HG03139 (cell line): ENCODE measurements around the gene CAPN2.

Source experiments
- ATAC-seq: cut with Tn5 transposase; IDR thresholded peaks from one replicate; pipeline ENCODE4 v1.9.1; 2021; ENCODE audit not compliant: unreplicated experiment

The CAPN2 gene

DNA sequence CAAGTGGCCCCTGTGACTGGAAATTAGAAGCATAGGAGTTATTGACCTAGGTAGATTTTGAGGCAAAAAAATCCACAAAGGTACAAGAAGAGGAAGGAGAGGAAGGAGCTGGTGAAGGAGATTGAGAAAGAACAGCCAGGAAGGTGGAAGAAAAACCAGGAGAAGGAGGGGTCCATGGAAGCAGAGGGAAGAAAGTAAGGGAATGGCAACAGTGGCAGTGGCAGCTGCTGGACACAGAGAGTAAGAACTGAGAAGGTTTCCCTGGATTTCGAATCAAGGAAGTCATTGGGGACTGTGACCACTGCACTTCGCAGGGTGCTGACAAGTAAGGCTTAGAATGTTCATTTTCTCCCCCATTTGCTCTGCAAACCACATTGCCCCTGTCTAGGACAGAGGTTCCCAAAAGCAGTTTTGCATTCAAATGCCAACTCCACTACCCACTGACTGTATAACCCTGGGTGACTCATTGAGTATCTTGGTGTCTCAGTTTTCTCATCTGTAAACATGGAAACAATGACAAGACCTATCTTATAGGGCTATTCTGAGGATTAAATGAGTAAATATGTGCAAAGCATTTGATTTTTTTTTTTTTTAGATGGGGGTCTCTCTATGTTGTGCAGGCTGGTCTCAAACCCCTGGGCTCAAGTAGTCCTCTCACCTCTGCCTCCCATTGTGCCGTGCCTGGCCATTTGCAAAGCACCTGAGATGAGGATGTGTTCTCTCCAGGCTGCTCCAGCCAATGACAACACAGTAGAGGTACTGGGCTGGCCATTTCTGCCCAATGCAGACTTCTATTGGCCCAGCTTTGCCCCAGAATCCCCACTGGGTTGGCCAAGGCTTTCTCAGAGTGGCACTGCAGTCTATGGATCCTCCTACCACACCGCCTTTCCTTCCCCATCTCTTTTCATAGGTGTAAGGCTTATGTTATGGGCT is 9.3 kb upstream of the CAPN2 start:
- no peak for ATAC-seq

DNA sequence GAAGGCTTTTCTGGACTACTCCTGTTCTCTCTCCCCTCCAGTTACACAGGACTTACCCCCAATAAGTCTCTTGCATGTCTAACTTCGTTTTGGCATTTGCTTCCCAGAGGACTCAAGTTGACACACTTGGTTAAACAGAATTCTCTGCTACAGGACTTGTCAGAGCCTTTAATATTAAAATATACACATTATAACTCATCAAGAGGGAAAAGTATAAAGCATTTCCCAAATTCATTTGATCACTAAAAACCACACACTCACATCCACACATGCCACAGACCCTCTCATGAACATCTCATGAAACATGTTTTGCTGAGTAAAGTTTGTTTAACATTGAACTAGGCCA is 8.7 kb upstream of the CAPN2 start:
- ATAC-seq: no peak

- ATAC-seq: no peak
Measured at GRCh38 chr1:223704921-223705878, 7.1 kb upstream of the CAPN2 start.

DNA sequence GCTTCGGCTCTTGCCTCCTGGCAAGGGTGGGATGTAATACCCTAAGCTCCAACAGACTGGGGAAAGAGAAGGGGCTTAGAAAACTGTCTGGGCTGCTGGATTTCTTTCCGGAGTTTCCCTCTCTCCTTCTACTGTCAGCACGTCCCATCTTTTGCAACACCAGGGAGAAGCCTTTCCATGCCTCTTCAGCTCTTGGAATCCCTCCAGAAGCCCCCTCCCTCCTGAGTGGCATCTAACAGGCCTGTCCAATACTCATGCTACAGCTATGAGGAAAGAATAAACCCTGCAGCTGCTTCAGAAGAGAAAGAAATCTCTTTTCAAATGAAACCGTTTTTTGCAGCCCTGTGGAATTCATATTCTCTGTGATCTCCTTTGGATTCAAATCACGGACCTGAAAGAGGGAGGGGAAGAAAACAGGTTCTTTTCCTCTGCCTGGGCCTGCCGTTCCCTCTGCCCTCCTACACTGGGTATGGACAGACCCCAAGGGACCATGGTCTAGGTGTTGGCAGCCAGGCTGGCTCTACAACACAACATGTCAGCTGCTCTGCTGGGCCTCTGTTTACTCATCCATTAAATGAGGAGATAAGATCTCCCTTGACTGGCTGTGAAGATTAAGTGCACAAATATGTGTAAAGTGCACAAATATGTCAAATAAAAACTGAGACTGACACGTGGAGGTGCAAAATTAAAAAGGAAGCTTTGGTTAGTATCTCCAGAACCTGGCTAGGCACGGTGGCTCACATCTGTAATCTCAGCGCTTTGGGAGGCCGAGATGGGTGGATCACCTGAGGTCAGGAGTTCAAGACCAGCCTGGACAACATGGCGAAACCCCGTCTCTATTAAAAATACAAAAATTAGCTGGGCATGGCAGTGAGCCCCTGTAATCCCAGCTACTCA is 6.0 kb upstream of the CAPN2 start:
- ATAC-seq: no peak

GRCh38 chr1:223707256-223708000 is 4.9 kb upstream of the CAPN2 start:
- no peak for ATAC-seq

DNA sequence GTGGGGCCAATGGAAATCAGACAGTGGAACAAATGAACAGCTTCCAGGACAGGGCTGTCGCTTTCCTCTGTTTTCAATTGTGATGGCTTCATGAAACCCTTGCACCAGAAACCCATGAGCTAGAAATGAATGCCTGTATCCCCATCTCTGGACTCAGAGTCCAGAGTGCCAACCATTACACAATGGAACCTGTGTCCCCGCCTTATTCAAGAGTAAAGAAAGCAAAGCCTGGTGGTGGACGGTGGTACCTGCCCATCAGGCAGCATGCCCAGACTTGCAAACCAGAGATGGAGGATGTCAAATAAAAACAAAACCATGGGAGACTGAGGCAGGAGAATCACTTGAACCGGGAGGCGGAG is 4.4 kb upstream of the CAPN2 start:
- ATAC-seq: no peak

- ATAC-seq: no peak
Measured at GRCh38 chr1:223708651-223709268, 3.6 kb upstream of the CAPN2 start.

- no peak for ATAC-seq
Measured at GRCh38 chr1:223709598-223709997, 2.7 kb upstream of the CAPN2 start.

GRCh38 chr1:223710179-223711133 is 1.9 kb upstream of the CAPN2 start:
- ATAC-seq: no peak

- no peak for ATAC-seq
Measured at GRCh38 chr1:223711173-223711572, 1.2 kb upstream of the CAPN2 start.

GRCh38 chr1:223711747-223712193 is 569 bp upstream of the CAPN2 start:
- no peak for ATAC-seq

- ATAC-seq: peak; percentile 28
Measured at GRCh38 chr1:223712850-223713474, 623 bp downstream of the CAPN2 start.

DNA sequence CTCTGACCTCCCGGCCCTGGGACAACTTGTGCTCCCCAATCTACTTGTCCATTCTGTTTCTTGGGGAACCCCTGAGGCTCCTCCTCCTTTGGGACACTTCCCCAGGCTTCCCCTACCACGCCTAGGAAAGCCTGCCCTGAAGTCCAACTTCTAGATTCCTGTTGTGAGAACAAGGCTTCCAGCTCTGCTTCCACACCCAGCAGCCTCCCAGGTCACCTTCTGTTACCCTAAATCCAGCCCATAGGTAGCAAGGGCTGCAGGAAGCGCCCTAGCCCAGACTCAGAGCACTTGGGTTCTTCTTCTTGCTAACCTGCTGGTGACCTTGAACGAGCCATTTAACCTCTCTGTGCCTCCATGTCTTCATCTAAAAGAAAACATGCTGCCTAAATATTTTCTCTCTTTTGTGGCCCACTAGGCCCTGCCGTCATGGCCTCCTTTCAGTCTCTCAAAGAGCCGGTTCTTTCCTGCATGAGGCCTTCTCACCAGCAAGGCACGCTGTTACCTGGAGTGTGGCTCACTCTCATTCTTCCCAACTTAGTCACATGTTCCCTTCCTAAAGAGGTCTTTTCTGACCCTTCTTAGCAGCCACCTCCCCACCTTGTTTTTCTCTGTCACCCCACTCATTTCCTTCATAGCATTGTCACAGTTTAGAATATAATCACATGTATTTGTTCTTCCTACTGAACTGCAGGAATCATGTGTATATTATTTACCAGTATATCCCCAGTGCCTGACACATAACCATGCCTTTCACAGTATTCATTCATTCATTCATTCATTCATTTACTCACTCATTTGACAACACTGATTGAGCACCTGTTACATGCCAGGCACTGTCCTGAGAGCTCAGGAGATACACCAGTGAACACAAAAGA is 1.4 kb downstream of the CAPN2 start:
- ATAC-seq: no peak

GRCh38 chr1:223714421-223714724 is 2.0 kb downstream of the CAPN2 start:
- no peak for ATAC-seq

DNA sequence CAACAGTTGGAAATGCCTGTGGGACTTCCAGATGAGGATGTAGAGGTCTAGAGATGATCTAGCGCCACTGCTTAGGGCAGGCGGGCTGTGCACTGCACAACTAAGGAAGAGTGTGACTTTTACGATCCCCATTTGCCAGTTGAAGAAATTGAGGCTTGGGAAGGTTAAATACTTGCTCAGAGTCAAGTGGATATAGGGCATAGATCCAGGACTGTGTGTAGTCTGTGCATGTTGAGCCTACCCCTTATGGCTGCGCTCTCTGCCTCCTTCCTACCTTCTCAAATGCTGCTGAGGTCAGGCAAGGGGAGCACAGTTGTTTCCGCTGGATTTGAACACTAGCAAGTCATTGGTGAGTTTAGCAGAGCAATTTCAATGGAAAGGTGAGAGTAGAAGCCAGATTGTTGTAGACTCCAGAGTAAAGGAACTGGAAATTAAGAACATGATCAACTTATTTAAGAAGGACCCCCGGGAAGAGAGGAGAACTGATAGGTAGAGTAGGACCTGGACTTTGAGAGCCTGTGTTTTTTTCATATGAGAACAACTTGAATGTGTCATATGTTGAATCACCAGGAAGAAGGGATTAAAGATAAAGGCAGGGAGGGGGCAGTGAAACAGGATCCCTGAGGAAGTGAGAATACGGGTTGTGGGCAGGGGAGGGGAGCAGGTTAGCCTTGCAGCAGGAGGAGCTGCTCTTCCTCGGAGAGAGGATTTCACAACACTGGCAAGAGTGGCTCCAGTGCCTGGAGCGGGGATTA is 2.7 kb downstream of the CAPN2 start:
- no peak for ATAC-seq

DNA sequence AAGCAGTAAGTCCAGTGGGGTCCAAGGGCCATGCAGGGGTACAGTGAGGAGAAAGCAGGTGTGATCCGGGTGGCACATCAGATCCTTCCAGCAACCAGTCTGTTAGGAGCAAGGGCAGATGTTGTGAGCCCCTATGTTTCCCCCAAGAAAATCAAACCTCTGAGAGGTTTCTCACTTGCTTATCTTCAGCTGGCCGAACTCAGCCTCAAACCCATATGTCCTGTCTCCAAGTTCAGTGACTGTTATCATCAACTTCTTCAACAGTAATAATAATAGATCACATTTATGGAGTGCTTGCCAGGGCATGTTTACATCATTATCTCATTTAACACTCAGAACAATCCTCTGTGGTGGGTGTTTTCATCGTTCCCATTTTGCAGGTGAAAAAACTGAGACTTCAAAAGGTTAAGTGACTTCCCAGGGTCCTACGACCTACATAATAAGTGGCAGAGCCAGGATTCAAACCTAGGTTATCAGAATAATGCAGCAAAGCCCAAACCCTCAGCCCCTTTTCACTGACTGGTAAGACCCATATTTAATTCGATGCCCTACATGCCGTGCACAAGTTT is 3.3 kb downstream of the CAPN2 start:
- ATAC-seq: no peak
